Measurements from ENCODE around the gene KRTAP5-5.
"Not testable (repeated sequence)": the region's sequence is repeated elsewhere in the genome, so short reads cannot be mapped to it uniquely, and the experiment has no call there.

The KRTAP5-5 gene

GRCh38 chr11:1607156-1607845, 22.3 kb upstream of the KRTAP5-5 start:
- peak; percentile 48 for DNase-seq (ENCODE audit: low read depth, low spot score)

GRCh38 chr11:1607901-1608300, 21.7 kb upstream of the KRTAP5-5 start:
- DNase-seq (ENCODE audit: low read depth, low spot score) = not testable (repeated sequence)

GRCh38 chr11:1608363-1608762, 21.2 kb upstream of the KRTAP5-5 start, which contains the start of gene KRTAP5-3:
TSS of gene KRTAP5-3 (minus strand) at chr11:1608463. CDS start at chr11:1608385, 78 bp downstream.
- DNase-seq (ENCODE audit: low read depth, low spot score) = no peak

- DNase-seq (ENCODE audit: low read depth, low spot score) = no peak
Measured at GRCh38 chr11:1618231-1618630, 11.3 kb upstream of the KRTAP5-5 start.

- DNase-seq (ENCODE audit: low read depth, low spot score) = no peak
Measured at GRCh38 chr11:1619449-1619848, 10.1 kb upstream of the KRTAP5-5 start.

GRCh38 chr11:1622086-1622485, 7.5 kb upstream of the KRTAP5-5 start, which contains the start of gene KRTAP5-4:
TSS of gene KRTAP5-4 (minus strand) at chr11:1622138. CDS start at chr11:1622093, 45 bp downstream.
- no peak for DNase-seq (ENCODE audit: low read depth, low spot score)

GRCh38 chr11:1623716-1624115, 5.9 kb upstream of the KRTAP5-5 start:
- DNase-seq (ENCODE audit: low read depth, low spot score) = no peak

- DNase-seq (ENCODE audit: low read depth, low spot score) = no peak
Measured at GRCh38 chr11:1624621-1625020, 5.0 kb upstream of the KRTAP5-5 start.

- no peak for DNase-seq (ENCODE audit: low read depth, low spot score)
Measured at GRCh38 chr11:1625541-1625940, 4.0 kb upstream of the KRTAP5-5 start.

- DNase-seq (ENCODE audit: low read depth, low spot score) = peak; percentile 78
Measured at GRCh38 chr11:1628506-1629325, 859 bp upstream of the KRTAP5-5 start.

GRCh38 chr11:1630271-1630670, 696 bp downstream of the KRTAP5-5 start:
- DNase-seq (ENCODE audit: low read depth, low spot score) = no peak

- no peak for DNase-seq (ENCODE audit: low read depth, low spot score)
Measured at GRCh38 chr11:1631066-1631568, 1.5 kb downstream of the KRTAP5-5 start.

- DNase-seq (ENCODE audit: low read depth, low spot score) = no peak
Measured at GRCh38 chr11:1632053-1632714, 2.6 kb downstream of the KRTAP5-5 start.

- DNase-seq (ENCODE audit: low read depth, low spot score) = no peak
Measured at GRCh38 chr11:1633864-1634263, 4.3 kb downstream of the KRTAP5-5 start.

GRCh38 chr11:1636291-1636950, 6.8 kb downstream of the KRTAP5-5 start:
- no peak for DNase-seq (ENCODE audit: low read depth, low spot score)

GRCh38 chr11:1637628-1638027, 8.1 kb downstream of the KRTAP5-5 start:
- DNase-seq (ENCODE audit: low read depth, low spot score) = no peak

GRCh38 chr11:1638344-1638743, 8.8 kb downstream of the KRTAP5-5 start:
- DNase-seq (ENCODE audit: low read depth, low spot score) = no peak

- DNase-seq (ENCODE audit: low read depth, low spot score) = no peak
Measured at GRCh38 chr11:1639102-1639620, 9.6 kb downstream of the KRTAP5-5 start.

GRCh38 chr11:1639666-1640065, 10.1 kb downstream of the KRTAP5-5 start:
- no peak for DNase-seq (ENCODE audit: low read depth, low spot score)

- DNase-seq (ENCODE audit: low read depth, low spot score) = peak; percentile 78
Measured at GRCh38 chr11:1640076-1640946, 10.7 kb downstream of the KRTAP5-5 start.
